H9 (cell line): ENCODE measurements around the gene CBFA2T2. TPM values are rescaled to one million over a fixed set of nuclear protein-coding genes. Genes with fewer than 3 reads are reported as not detected.

ENCODE experiments used
- DNase-seq: peaks from one replicate; pipeline ENCODE4 v3.0.0-alpha.2; 2017
- H2AFZ ChIP-seq: one replicate; pipeline ENCODE4 v1.6.1; 2013; ENCODE audit warnings: mild to moderate bottlenecking, low read length, control low read depth, moderate library complexity
- H2AK5ac ChIP-seq: 2 replicates; pipeline ENCODE4 v1.6.1; 2013; ENCODE audit warnings: low read length, control low read depth, mixed read lengths; ENCODE audit not compliant: insufficient read length
- H2BK120ac ChIP-seq: one replicate; pipeline ENCODE4 v1.6.1; 2013; ENCODE audit warnings: low read depth, mild to moderate bottlenecking, low read length, control low read depth, inconsistent platforms; ENCODE audit not compliant: poor library complexity, severe bottlenecking
- H2BK12ac ChIP-seq: 2 replicates; pipeline ENCODE4 v1.6.1; 2013; ENCODE audit warnings: low read length, control low read depth, mixed read lengths, low read depth; ENCODE audit not compliant: insufficient read length
- H2BK15ac ChIP-seq: 2 replicates; pipeline ENCODE4 v1.6.1; 2013; ENCODE audit warnings: low read depth, low read length, control low read depth
- H2BK20ac ChIP-seq: one replicate; pipeline ENCODE4 v1.6.1; 2013; ENCODE audit warnings: low read depth, mild to moderate bottlenecking, low read length, control low read depth, inconsistent platforms; ENCODE audit not compliant: poor library complexity, severe bottlenecking
- H2BK5ac ChIP-seq: 2 replicates; pipeline ENCODE4 v1.6.1; 2013; ENCODE audit warnings: low read length, control low read depth, mixed read lengths; ENCODE audit not compliant: insufficient read length
- H3K14ac ChIP-seq: 2 replicates; pipeline ENCODE4 v1.6.1; 2013; ENCODE audit warnings: low read length, control low read depth; ENCODE audit not compliant: insufficient read depth
- H3K18ac ChIP-seq: 2 replicates; pipeline ENCODE4 v1.6.1; 2013; ENCODE audit warnings: low read depth, mild to moderate bottlenecking, mixed read lengths, low read length, control low read depth; ENCODE audit not compliant: insufficient read length
- H3K23ac ChIP-seq: 2 replicates; pipeline ENCODE4 v1.6.1; 2013; ENCODE audit warnings: low read length, control low read depth, mixed read lengths, low read depth; ENCODE audit not compliant: insufficient read length
- H3K23me2 ChIP-seq: 2 replicates; pipeline ENCODE4 v1.6.1; 2013; ENCODE audit warnings: low read depth, mild to moderate bottlenecking, mixed read lengths, low read length, control low read depth; ENCODE audit not compliant: insufficient read length, poor library complexity, severe bottlenecking
- H3K27ac ChIP-seq: 2 replicates; pipeline ENCODE4 v1.5.1; 2013; ENCODE audit warnings: low read length, control low read depth, mixed read lengths, low read depth; ENCODE audit not compliant: insufficient read length
- H3K27me3 ChIP-seq: 2 replicates; pipeline ENCODE4 v1.6.1; 2013; ENCODE audit warnings: low read length, control low read depth, inconsistent platforms; ENCODE audit not compliant: insufficient read depth
- H3K4ac ChIP-seq: 2 replicates; pipeline ENCODE4 v1.6.1; 2013; ENCODE audit warnings: low read depth, mild to moderate bottlenecking, control low read depth, inconsistent platforms, low read length, moderate library complexity
- H3K4me1 ChIP-seq: 2 replicates; pipeline ENCODE4 v1.6.1; 2013; ENCODE audit warnings: low read length, control low read depth, inconsistent platforms; ENCODE audit not compliant: insufficient read depth
- H3K4me2 ChIP-seq: 2 replicates; pipeline ENCODE4 v1.6.1; 2013; ENCODE audit warnings: low read length, control low read depth, mixed read lengths; ENCODE audit not compliant: insufficient read length, insufficient read depth
- H3K56ac ChIP-seq: 2 replicates; pipeline ENCODE4 v1.6.1; 2013; ENCODE audit warnings: low read depth, mild to moderate bottlenecking, mixed read lengths, low read length, control low read depth; ENCODE audit not compliant: insufficient read length
- H3K79me1 ChIP-seq: 2 replicates; pipeline ENCODE4 v1.6.1; 2013; ENCODE audit warnings: low read depth, mild to moderate bottlenecking, moderate library complexity, low read length, control low read depth, inconsistent platforms; ENCODE audit not compliant: insufficient read depth, poor library complexity, severe bottlenecking
- H3K79me2 ChIP-seq: 2 replicates; pipeline ENCODE4 v1.6.1; 2013; ENCODE audit warnings: low read length, control low read depth, inconsistent platforms; ENCODE audit not compliant: insufficient read depth
- H3K9ac ChIP-seq: 2 replicates; pipeline ENCODE4 v1.6.1; 2013; ENCODE audit warnings: low read length, control low read depth, mixed read lengths; ENCODE audit not compliant: insufficient read length; ENCODE audit errors: extremely low read depth
- H3K9me3 ChIP-seq: one replicate; pipeline ENCODE4 v1.6.1; 2013; ENCODE audit warnings: low read depth, low read length, inconsistent platforms; ENCODE audit not compliant: control insufficient read depth
- H3T11ph ChIP-seq: one replicate; pipeline ENCODE4 v1.6.1; 2013; ENCODE audit warnings: mild to moderate bottlenecking, low read length, control low read depth, inconsistent platforms
- H4K20me1 ChIP-seq: one replicate; pipeline ENCODE4 v1.6.1; 2013; ENCODE audit not compliant: control insufficient read depth, insufficient read length, insufficient read depth
- H4K5ac ChIP-seq: 2 replicates; pipeline ENCODE4 v1.6.1; 2013; ENCODE audit warnings: low read depth, mild to moderate bottlenecking, mixed read lengths, low read length, control low read depth; ENCODE audit not compliant: insufficient read length
- H4K8ac ChIP-seq: replicated peaks from 2 replicates; pipeline ENCODE4 v1.6.1; 2013; ENCODE audit warnings: low read length, control low read depth, mixed read lengths, low read depth; ENCODE audit not compliant: insufficient read length
- H4K91ac ChIP-seq: 2 replicates; pipeline ENCODE4 v1.6.1; 2013; ENCODE audit warnings: low read depth, mild to moderate bottlenecking, moderate library complexity, mixed read lengths, low read length, control low read depth; ENCODE audit not compliant: insufficient read length
- H3K27ac Mint-ChIP-seq, 3 experiments: 2 replicates in 2 of 3; 3 replicates in 1 of 3; pipeline ENCODE4 v1.8.0; 2020 to 2021; ENCODE audit warnings: mixed read lengths in 3 of 3, mild to moderate bottlenecking in 1 of 3, moderate library complexity in 1 of 3
- H3K27me3 Mint-ChIP-seq: 2 replicates; pipeline ENCODE4 v1.8.0; 2021; ENCODE audit warnings: low read depth, mild to moderate bottlenecking, moderate library complexity, mixed read lengths
- H3K36me3 Mint-ChIP-seq, 3 experiments: 2 replicates in 2 of 3; 3 replicates in 1 of 3; pipeline ENCODE4 v1.8.0; 2020 to 2021; ENCODE audit warnings: low read depth in 3 of 3, mixed read lengths in 3 of 3; ENCODE audit not compliant: insufficient read depth in 1 of 3
- H3K4me1 Mint-ChIP-seq, 2 experiments: 2 replicates each; pipeline ENCODE4 v1.8.0; 2020; ENCODE audit warnings: mixed read lengths in 2 of 2
- H3K4me3 Mint-ChIP-seq, 2 experiments: 2 replicates in 1 of 2; 3 replicates in 1 of 2; pipeline ENCODE4 v1.8.0; 2020 to 2021; ENCODE audit warnings: mild to moderate bottlenecking in 2 of 2, mixed read lengths in 2 of 2, moderate library complexity in 1 of 2
- H3K9me3 Mint-ChIP-seq, 2 experiments: 2 replicates in 1 of 2; 3 replicates in 1 of 2; pipeline ENCODE4 v1.8.0; 2020; ENCODE audit warnings: mild to moderate bottlenecking in 2 of 2, mixed read lengths in 2 of 2, moderate library complexity in 1 of 2
- WGBS: extraction: QIAGEN DNeasy Blood & Tissue Kit; methylation state at CpG from one replicate; pipeline ENCODE4 v1.1.7; 2013; ENCODE audit warnings: missing lambda C conversion rate, low lambda C conversion rate, mixed read lengths; ENCODE audit not compliant: insufficient read length; ENCODE audit errors: extremely low coverage; 5-methylcytosine and 5-hydroxymethylcytosine counted together
- total RNA-seq: library from RNA; stranded (reverse); gene quantifications from 2 replicates; pipeline ENCODE4 v1.2.1, GENCODE V29; 2021
- TF ChIP-seq, protein P1 (sequence below): fragments of 200-600 bp; sonication (generic); conservative IDR thresholded peaks from 3 replicates; pipeline ENCODE4 v1.8.0; 2021; ENCODE audit warnings: antibody characterized with exemption, mild to moderate bottlenecking

Gene CBFA2T2
- total RNA-seq, 1 experiment from 2014 or later: 11.2 TPM

DNA sequence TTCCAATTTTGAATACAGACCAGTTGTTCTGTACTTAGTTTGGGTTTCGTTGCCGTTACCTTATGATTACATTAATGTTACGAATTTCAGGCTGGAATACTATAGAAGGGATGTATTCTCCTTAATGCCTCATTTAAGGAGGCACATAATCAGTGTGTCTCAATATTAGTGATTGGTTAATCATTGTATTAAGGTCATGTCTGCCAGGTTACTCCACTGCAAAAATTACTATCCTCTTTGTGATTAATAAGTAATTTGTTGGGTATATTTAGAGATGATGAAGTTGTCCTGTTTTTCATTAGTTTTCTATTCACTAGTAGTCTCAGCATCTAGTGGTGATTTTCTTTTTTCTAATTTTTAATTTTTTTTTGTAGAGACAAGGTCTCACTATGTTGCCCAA, 66.3 kb downstream of the CBFA2T2 start:
- Histone ChIP-seq H3K23ac (no peak overlapping the region), H2BK20ac (peak overlapping the region; percentile 78), H3K56ac (no peak overlapping the region), H3K23me2 (no peaks in the 10 kb centered on the region), H3K79me1 (no peaks in the 10 kb centered on the region), H2BK12ac (no peak overlapping the region), H3K4me2 (no peak overlapping the region), H2AK5ac (no peak overlapping the region), H3K27me3 (no peaks in the 10 kb centered on the region), H4K20me1 (no peaks in the 10 kb centered on the region), H3K79me2 (no peaks in the 10 kb centered on the region), H3T11ph (peak overlapping the region; percentile 26), H4K91ac (no peak overlapping the region), H3K9ac (no peak overlapping the region), H2BK120ac (no peak overlapping the region), H3K4me1 (no peaks in the 10 kb centered on the region), H4K5ac (no peak overlapping the region), H3K14ac (no peak overlapping the region), H2BK5ac (no peak overlapping the region), H2AFZ (no peak overlapping the region), H3K4ac (no peak overlapping the region), H3K27ac (no peak overlapping the region), H4K8ac (no peak overlapping the region), H3K9me3 (no peaks in the 10 kb centered on the region), H2BK15ac (no peak overlapping the region), H3K18ac (no peak overlapping the region)
- Mint-ChIP-seq H3K36me3 (peaks cover 3 to 13% (median 4%) of the 10 kb centered on the region in 3 experiments; a peak in 4 of 7 replicates), H3K9me3 (no peaks in the 10 kb centered on the region), H3K27me3 (no peaks in the 10 kb centered on the region; the same call in 1 of the 2 replicates), H3K4me3 (no peak overlapping the region), H3K4me1 (peaks cover 6 to 10% of the 10 kb centered on the region in 2 experiments; a peak in 3 of 4 replicates), H3K27ac (peak overlapping the region in 1 of 3 experiments; percentile 37; a peak in 1 of 7 replicates)
- no peak for DNase-seq
- TF ChIP-seq, protein P1, sequence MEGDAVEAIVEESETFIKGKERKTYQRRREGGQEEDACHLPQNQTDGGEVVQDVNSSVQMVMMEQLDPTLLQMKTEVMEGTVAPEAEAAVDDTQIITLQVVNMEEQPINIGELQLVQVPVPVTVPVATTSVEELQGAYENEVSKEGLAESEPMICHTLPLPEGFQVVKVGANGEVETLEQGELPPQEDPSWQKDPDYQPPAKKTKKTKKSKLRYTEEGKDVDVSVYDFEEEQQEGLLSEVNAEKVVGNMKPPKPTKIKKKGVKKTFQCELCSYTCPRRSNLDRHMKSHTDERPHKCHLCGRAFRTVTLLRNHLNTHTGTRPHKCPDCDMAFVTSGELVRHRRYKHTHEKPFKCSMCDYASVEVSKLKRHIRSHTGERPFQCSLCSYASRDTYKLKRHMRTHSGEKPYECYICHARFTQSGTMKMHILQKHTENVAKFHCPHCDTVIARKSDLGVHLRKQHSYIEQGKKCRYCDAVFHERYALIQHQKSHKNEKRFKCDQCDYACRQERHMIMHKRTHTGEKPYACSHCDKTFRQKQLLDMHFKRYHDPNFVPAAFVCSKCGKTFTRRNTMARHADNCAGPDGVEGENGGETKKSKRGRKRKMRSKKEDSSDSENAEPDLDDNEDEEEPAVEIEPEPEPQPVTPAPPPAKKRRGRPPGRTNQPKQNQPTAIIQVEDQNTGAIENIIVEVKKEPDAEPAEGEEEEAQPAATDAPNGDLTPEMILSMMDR: no peak
- WGBS: no CpG with 5 or more reads among the region's 3 CpGs
